PC-9 (cell line): ENCODE results near the gene CIAPIN1.

Experiments
- CTCF ChIP-seq: fragments of 200-600 bp; sonication (generic); conservative IDR thresholded peaks from 2 replicates; pipeline ENCODE4 v1.6.1; 2017; ENCODE audit warnings: mixed run types, antibody characterized with exemption, mild to moderate bottlenecking, moderate library complexity
- EZH2 ChIP-seq: fragments of 200-600 bp; sonication (generic); IDR thresholded peaks from 2 replicates; pipeline ENCODE4 v1.8.0; 2017; ENCODE audit warnings: antibody characterized with exemption, low read depth

GRCh38 chr16:57489229-57489628 is 42.0 kb upstream of the CIAPIN1 start:
- TF ChIP-seq CTCF: no peak
- TF ChIP-seq EZH2: no peak
